ENCODE measurements around the gene SZT2. TPM values are rescaled to one million over a fixed set of nuclear protein-coding genes. Genes with fewer than 3 reads are reported as not detected.

Gene SZT2
- total and polyA plus RNA-seq, 10 of the 15 experiments (the other 5 are each of a cell fraction or from before 2014, with no cell fraction given) = 1.4 to 38.3 (median 12.7) TPM

DNA sequence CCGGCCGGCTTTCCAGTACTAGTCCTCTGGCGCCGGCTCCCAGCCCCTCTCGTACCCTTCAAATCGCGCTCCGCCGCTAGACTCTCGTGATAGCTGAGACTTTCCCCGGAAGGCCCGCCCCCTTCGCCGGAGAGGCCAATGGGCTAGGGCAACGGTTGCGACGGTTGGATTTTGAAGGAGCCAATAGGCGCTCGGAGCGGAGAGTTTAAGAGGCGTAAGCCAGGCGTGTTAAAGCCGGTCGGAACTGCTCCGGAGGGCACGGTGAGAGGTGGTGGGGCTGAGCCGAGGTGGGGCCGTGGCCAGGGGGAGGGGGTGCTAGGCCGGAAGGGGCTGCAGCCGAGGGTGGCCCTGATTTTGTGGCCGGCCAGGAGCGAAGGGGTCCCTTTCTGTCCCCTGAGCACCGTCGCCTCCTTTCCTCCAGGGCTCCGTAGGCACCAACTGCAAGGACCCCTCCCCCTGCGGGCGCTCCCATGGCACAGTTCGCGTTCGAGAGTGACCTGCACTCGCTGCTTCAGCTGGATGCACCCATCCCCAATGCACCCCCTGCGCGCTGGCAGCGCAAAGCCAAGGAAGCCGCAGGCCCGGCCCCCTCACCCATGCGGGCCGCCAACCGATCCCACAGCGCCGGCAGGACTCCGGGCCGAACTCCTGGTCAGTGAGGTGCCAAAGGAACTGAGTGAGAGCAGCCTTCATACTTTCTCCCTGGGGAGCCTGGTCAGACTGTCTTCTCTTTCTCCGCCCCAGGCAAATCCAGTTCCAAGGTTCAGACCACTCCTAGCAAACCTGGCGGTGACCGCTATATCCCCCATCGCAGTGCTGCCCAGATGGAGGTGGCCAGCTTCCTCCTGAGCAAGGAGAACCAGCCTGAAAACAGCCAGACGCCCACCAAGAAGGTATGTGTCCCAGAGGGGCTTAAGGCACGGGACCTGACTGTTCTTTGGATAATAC is 30.7 kb upstream of the SZT2 start, which contains the start of gene CDC20 (continued):
- TF ChIP-seq ZNF24 (IDR thresholded peaks at IDR 0.05) (no peak), HDGF (IDR thresholded peaks at IDR 0.05) (0 out of 2 replicates have a peak, but pooled peaks have one; percentile 12), TARDBP (IDR thresholded peaks at IDR 0.05; ENCODE audit: borderline replicate concordance) (0 out of 2 replicates have a peak, but pooled peaks have one; percentile 44), HDAC2 (IDR thresholded peaks at IDR 0.05) (peak; percentile 90; the same call in 1 of the 2 replicates), MTA2 (IDR thresholded peaks at IDR 0.05; ENCODE audit: low read depth) (no peak), EGR1 (IDR thresholded peaks at IDR 0.05; ENCODE audit: borderline replicate concordance in 1 of 2, low read depth in 2 of 2, low read length in 2 of 2) (no peak), MYC (IDR thresholded peaks at IDR 0.05; ENCODE audit: insufficient read depth, insufficient read length, insufficient replicate concordance, low read length, severe bottlenecking) (no peak), JUNB (IDR thresholded peaks at IDR 0.05) (no peak), IKZF2 (IDR thresholded peaks at IDR 0.05) (no peak), SREBF1 (IDR thresholded peaks at IDR 0.05; ENCODE audit: low read length) (no peak), RAD51 (IDR thresholded peaks at IDR 0.05) (no peak), ZSCAN29 (IDR thresholded peaks at IDR 0.05) (no peak), SIN3A (IDR thresholded peaks at IDR 0.05; ENCODE audit: low read depth, low read length) (peak; percentile 99), BRCA1 (IDR thresholded peaks at IDR 0.05; ENCODE audit: low read depth, low read length) (peak; percentile 92), CREM (IDR thresholded peaks at IDR 0.05; ENCODE audit: low read depth) (0 out of 2 replicates have a peak, but pooled peaks have one; percentile 23), SMAD5 (IDR thresholded peaks at IDR 0.05; ENCODE audit: low read depth) (0 out of 2 replicates have a peak, but pooled peaks have one; percentile 63), STAT1 (conservative IDR thresholded peaks at IDR 0.05) (no peak), YY1 (IDR thresholded peaks at IDR 0.05; ENCODE audit: low read depth, low read length) (no peak), BCL11A (IDR thresholded peaks at IDR 0.05; ENCODE audit: low read depth, low read length) (no peak), EED (IDR thresholded peaks at IDR 0.05; ENCODE audit: low read depth) (no peak), CREB1 (IDR thresholded peaks at IDR 0.05; ENCODE audit: low read depth) (peak; percentile 77), TCF7 (IDR thresholded peaks at IDR 0.05; ENCODE audit: borderline replicate concordance) (no peak), TAF1 (IDR thresholded peaks at IDR 0.05; ENCODE audit: borderline replicate concordance, low read depth, low read length) (no peak), POU2F2 (IDR thresholded peaks at IDR 0.05; ENCODE audit: borderline replicate concordance, low read depth, low read length) (peak; percentile 55; the same call in 1 of the 3 replicates)
- TF ChIP-seq, protein P1, sequence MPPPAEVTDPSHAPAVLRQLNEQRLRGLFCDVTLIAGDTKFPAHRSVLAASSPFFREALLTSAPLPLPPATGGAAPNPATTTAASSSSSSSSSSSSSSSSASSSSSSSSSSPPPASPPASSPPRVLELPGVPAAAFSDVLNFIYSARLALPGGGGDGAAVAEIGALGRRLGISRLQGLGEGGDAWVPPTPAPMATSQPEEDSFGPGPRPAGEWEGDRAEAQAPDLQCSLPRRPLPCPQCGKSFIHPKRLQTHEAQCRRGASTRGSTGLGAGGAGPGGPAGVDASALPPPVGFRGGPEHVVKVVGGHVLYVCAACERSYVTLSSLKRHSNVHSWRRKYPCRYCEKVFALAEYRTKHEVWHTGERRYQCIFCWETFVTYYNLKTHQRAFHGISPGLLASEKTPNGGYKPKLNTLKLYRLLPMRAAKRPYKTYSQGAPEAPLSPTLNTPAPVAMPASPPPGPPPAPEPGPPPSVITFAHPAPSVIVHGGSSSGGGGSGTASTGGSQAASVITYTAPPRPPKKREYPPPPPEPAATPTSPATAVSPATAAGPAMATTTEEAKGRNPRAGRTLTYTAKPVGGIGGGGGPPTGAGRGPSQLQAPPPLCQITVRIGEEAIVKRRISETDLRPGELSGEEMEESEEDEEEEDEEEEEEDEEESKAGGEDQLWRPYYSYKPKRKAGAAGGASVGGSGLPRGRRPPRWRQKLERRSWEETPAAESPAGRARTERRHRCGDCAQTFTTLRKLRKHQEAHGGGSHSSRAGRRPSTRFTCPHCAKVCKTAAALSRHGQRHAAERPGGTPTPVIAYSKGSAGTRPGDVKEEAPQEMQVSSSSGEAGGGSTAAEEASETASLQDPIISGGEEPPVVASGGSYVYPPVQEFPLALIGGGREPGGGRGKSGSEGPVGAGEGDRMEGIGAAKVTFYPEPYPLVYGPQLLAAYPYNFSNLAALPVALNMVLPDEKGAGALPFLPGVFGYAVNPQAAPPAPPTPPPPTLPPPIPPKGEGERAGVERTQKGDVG (CRISPR knock-in tag; IDR thresholded peaks at IDR 0.05) = no peak
- TF ChIP-seq, protein P2, sequence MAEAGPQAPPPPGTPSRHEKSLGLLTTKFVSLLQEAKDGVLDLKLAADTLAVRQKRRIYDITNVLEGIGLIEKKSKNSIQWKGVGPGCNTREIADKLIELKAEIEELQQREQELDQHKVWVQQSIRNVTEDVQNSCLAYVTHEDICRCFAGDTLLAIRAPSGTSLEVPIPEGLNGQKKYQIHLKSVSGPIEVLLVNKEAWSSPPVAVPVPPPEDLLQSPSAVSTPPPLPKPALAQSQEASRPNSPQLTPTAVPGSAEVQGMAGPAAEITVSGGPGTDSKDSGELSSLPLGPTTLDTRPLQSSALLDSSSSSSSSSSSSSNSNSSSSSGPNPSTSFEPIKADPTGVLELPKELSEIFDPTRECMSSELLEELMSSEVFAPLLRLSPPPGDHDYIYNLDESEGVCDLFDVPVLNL (IDR thresholded peaks at IDR 0.05; ENCODE audit: low read depth, low read length) = peak; percentile 98
- TF ChIP-seq, protein P3, sequence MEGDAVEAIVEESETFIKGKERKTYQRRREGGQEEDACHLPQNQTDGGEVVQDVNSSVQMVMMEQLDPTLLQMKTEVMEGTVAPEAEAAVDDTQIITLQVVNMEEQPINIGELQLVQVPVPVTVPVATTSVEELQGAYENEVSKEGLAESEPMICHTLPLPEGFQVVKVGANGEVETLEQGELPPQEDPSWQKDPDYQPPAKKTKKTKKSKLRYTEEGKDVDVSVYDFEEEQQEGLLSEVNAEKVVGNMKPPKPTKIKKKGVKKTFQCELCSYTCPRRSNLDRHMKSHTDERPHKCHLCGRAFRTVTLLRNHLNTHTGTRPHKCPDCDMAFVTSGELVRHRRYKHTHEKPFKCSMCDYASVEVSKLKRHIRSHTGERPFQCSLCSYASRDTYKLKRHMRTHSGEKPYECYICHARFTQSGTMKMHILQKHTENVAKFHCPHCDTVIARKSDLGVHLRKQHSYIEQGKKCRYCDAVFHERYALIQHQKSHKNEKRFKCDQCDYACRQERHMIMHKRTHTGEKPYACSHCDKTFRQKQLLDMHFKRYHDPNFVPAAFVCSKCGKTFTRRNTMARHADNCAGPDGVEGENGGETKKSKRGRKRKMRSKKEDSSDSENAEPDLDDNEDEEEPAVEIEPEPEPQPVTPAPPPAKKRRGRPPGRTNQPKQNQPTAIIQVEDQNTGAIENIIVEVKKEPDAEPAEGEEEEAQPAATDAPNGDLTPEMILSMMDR (IDR thresholded peaks at IDR 0.05 in 2 of 3, conservative IDR thresholded peaks at IDR 0.05 in 1 of 3; ENCODE audit: control insufficient read depth in 2 of 3, extremely low read depth in 1 of 3, insufficient read depth in 1 of 3, low read depth in 3 of 3, low read length in 3 of 3) = no peak

All from GM12878 (cell line).